Fibroblast of lung (primary cell): Measurements from ENCODE around the gene MSI2. TPM values are rescaled to one million over a fixed set of nuclear protein-coding genes. Genes with fewer than 3 reads are reported as not detected.

Source experiments
- DNase-seq, 2 donors: peaks; one replicate each; pipeline versions ENCODE4 v3.0.0 to v3.0.0-alpha.2; 2010; ENCODE audit warnings: low read depth in 2 of 2
- H2AFZ ChIP-seq: 2 replicates; pipeline ENCODE4 v1.5.1; 2012; ENCODE audit warnings: low read length, control low read depth, inconsistent platforms
- H3K27ac ChIP-seq: 2 replicates; pipeline ENCODE4 v1.5.1; 2011; ENCODE audit warnings: low read length, control low read depth; ENCODE audit not compliant: insufficient read depth
- H3K27me3 ChIP-seq: 2 replicates; pipeline ENCODE4 v1.5.1; 2011; ENCODE audit warnings: mild to moderate bottlenecking, low read length; ENCODE audit not compliant: control insufficient read depth, insufficient read depth
- H3K36me3 ChIP-seq: 2 replicates; pipeline ENCODE4 v1.5.1; 2011; ENCODE audit warnings: low read length; ENCODE audit not compliant: control insufficient read depth, insufficient read depth
- H3K4me1 ChIP-seq: 2 replicates; pipeline ENCODE4 v1.5.1; 2011; ENCODE audit warnings: low read length; ENCODE audit not compliant: control insufficient read depth, insufficient read depth; ENCODE audit errors: extremely low read depth
- H3K4me2 ChIP-seq: 2 replicates; pipeline ENCODE4 v1.5.1; 2011; ENCODE audit warnings: low read length, control low read depth; ENCODE audit not compliant: insufficient read depth; ENCODE audit errors: extremely low read depth
- H3K4me3 ChIP-seq, 4 experiments: fragments of 200-600 bp in 1 of 4; sonication (generic) in 1 of 4; replicated peaks in 1 of 4; 2 replicates each; pipeline ENCODE4 v1.5.1; 2011 to 2016; ENCODE audit warnings: low read length in 4 of 4, low read depth in 3 of 4, mild to moderate bottlenecking in 3 of 4, control low read depth in 2 of 4, inconsistent platforms in 1 of 4, mixed read lengths in 1 of 4; ENCODE audit not compliant: insufficient read depth in 1 of 4; ENCODE audit errors: control extremely low read depth in 1 of 4
- H3K79me2 ChIP-seq: 2 replicates; pipeline ENCODE4 v1.5.1; 2012; ENCODE audit warnings: mild to moderate bottlenecking, low read length, inconsistent platforms; ENCODE audit not compliant: control insufficient read depth, insufficient read depth
- H3K9ac ChIP-seq: 2 replicates; pipeline ENCODE4 v1.5.1; 2011; ENCODE audit warnings: mild to moderate bottlenecking, low read length, control low read depth; ENCODE audit not compliant: insufficient read depth
- H3K9me3 ChIP-seq: 2 replicates; pipeline ENCODE4 v1.5.1; 2012; ENCODE audit warnings: low read depth, low read length; ENCODE audit not compliant: control insufficient read depth, insufficient read depth
- H4K20me1 ChIP-seq: 2 replicates; pipeline ENCODE4 v1.5.1; 2011; ENCODE audit warnings: low read length; ENCODE audit not compliant: control insufficient read depth, insufficient read depth; ENCODE audit errors: extremely low read depth
- CTCF ChIP-seq, 2 donors: IDR thresholded peaks in 1 of 2; conservative IDR thresholded peaks in 1 of 2; 1 replicate in 1 of 2; 2 replicates in 1 of 2; pipeline ENCODE4 v1.5.1; 2011 to 2012; ENCODE audit warnings: low read length in 2 of 2, control low read depth in 1 of 2, inconsistent platforms in 1 of 2, low read depth in 1 of 2, mild to moderate bottlenecking in 1 of 2
- EZH2 ChIP-seq: IDR thresholded peaks from 2 replicates; pipeline ENCODE4 v1.5.1; 2012; ENCODE audit warnings: low read length, control low read depth, mild to moderate bottlenecking; ENCODE audit errors: missing control alignments
- polyA plus RNA-seq, 2 donors: library from polyadenylated mRNA; depleted of rRNA in 1 of 2; stranded (reverse) in 1 of 2; unstranded in 1 of 2; fragments of >200 nt; gene quantifications; 2 replicates each; pipeline ENCODE4 v1.2.1, GENCODE V29; 2011 to 2012; ENCODE audit warnings: missing spikeins in 1 of 2
- total RNA-seq: library from RNA; depleted of rRNA; stranded (reverse); fragments of >200 nt; gene quantifications from 2 replicates; pipeline ENCODE4 v1.2.1, GENCODE V29; 2014

The MSI2 gene
- total and polyA plus RNA-seq, 2 donors (not counting 1 experiment from before 2014, with no cell fraction given): 6.8 to 14.2 TPM

- DNase-seq: no peak
- H3K9me3 ChIP-seq: no peaks in the 10 kb centered on the region
- no peaks in the 10 kb centered on the region for H3K4me1 ChIP-seq
- no peak overlapping the region for H3K4me2 ChIP-seq
- H3K36me3 ChIP-seq: no peaks in the 10 kb centered on the region
- no peak overlapping the region for H3K4me3 ChIP-seq
- no peaks in the 10 kb centered on the region for H4K20me1 ChIP-seq
- H3K9ac ChIP-seq: no peak overlapping the region
- H3K27ac ChIP-seq: no peak overlapping the region
- H3K27me3 ChIP-seq: no peaks in the 10 kb centered on the region
- no peaks in the 10 kb centered on the region for H3K79me2 ChIP-seq
- no peak overlapping the region for H2AFZ ChIP-seq
- TF ChIP-seq EZH2 (no peak), CTCF (conservative IDR thresholded peaks at IDR 0.05 in 1 of 2, IDR thresholded peaks at IDR 0.05 in 1 of 2; ENCODE audit: low read depth in 1 of 2, low read length in 2 of 2) (no peak)
Observed at GRCh38 chr17:57324631-57325030, 68.3 kb downstream of the MSI2 start.

DNA sequence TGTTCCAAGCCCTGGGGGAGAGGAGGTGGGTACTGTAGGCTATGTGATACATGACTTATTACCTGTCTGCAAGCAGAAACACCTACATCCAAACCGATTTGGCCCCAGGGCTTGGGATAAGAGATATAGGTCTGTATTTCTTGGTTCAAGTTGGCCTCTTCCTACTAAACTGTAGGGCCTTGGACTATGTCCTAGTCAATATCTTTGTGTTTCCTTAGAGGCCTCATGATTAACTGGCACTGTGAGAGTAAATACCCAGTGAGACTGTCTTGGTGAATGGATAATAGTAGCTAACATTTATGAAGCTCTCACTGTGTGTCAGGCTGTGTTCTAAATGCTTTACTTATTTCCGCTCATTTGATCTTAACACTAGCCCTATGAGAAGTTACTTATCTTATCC lies 70.0 kb downstream of the MSI2 start:
- Histone ChIP-seq H4K20me1 (no peaks in the 10 kb centered on the region), H3K9me3 (no peaks in the 10 kb centered on the region), H3K27ac (no peak overlapping the region), H3K4me3 (no peak overlapping the region), H3K4me1 (no peaks in the 10 kb centered on the region), H3K79me2 (no peaks in the 10 kb centered on the region), H3K9ac (no peak overlapping the region), H3K4me2 (no peak overlapping the region), H2AFZ (no peak overlapping the region), H3K36me3 (no peaks in the 10 kb centered on the region), H3K27me3 (no peaks in the 10 kb centered on the region)
- no peak for DNase-seq
- TF ChIP-seq EZH2 (no peak), CTCF (conservative IDR thresholded peaks at IDR 0.05 in 1 of 2, IDR thresholded peaks at IDR 0.05 in 1 of 2; ENCODE audit: low read depth in 1 of 2, low read length in 2 of 2) (no peak)

DNA sequence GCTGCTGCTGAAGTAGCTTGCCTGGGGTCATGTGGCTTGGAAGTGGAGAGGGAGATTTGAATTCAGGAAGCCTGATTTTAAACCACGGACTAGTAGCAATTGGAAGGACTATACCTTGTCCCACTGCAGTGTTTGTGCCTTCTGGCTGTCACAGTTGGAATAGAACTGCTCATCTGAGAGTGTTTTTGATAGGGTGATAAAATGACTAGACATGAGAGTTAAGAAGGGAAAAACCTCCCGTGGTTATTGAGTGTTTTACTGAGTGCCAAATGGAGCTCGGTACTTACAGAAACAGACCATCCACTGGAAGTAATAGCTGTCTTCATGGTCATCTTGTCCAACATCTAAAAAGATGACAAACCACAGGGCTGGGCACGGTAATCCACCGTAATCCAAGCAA lies 70.4 kb downstream of the MSI2 start:
- H3K4me1 ChIP-seq: no peaks in the 10 kb centered on the region
- no peak overlapping the region for H3K9ac ChIP-seq
- no peak overlapping the region for H3K4me3 ChIP-seq
- H4K20me1 ChIP-seq: no peaks in the 10 kb centered on the region
- no peaks in the 10 kb centered on the region for H3K27me3 ChIP-seq
- H3K36me3 ChIP-seq: no peaks in the 10 kb centered on the region
- no peak for TF ChIP-seq EZH2
- no peak for TF ChIP-seq CTCF (conservative IDR thresholded peaks at IDR 0.05 in 1 of 2, IDR thresholded peaks at IDR 0.05 in 1 of 2; ENCODE audit: low read depth in 1 of 2, low read length in 2 of 2)
- DNase-seq: no peak
- H3K27ac ChIP-seq: no peak overlapping the region
- no peaks in the 10 kb centered on the region for H3K9me3 ChIP-seq
- H3K79me2 ChIP-seq: no peaks in the 10 kb centered on the region
- no peak overlapping the region for H3K4me2 ChIP-seq
- no peak overlapping the region for H2AFZ ChIP-seq
